GM18873 (cell line): ENCODE data around the gene ADCYAP1R1.

Source experiments
- ATAC-seq: cut with Tn5 transposase; IDR thresholded peaks from one replicate; pipeline ENCODE4 v1.9.1; 2021; ENCODE audit warnings: mild to moderate bottlenecking, moderate library complexity, moderate number of reproducible peaks; ENCODE audit not compliant: unreplicated experiment, low FRiP score

ADCYAP1R1 gene

DNA sequence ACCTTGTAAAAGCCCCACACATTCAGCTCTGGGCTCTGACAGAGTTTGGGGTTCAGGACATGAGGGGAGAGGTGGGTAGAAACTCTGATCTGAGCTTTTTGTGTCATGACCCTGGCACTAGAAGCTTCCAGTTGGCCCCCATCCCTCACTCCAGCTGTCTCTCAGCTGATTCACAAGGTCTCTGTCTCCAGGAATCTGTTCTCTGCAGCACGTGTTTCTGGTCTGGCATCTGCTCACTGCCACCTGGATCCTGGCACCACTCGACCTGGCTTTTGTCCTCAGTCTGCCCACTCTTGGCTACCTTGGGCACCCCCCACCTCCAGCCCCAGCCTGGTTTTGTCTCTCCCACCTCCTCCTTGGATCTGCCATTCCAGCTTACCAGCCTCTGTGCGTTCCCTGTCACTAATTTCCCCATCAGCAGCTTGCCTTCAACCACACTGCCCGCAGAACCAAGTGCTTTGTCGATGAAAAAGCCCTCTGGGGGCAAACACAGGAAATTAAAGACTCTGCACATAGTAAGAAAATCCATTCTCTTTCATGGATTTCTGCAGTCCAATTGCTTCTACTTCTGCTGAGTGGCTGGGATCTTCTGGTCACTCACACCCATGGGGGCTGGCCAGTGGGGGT, 18.3 kb upstream of the ADCYAP1R1 start:
- ATAC-seq = no peak

DNA sequence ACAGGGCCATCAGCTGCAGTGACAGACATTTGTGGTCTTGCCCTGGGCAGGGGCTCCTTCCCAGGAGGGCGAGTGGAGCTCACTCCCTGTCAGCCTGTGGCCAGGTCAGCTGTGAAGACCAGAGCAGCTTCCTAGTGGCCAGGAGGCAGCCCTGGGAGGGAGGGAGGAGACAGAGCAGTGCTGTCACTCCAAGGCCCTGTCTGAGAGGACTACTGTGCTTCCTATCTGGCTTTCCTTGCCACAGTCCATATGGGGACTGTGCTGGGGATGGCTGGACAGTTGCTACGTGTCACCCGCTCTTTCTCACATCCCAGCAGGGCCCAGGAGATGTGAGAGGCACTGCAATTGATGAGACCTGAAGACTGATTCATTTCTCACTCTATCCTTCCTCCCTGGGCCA, 15.2 kb upstream of the ADCYAP1R1 start:
- ATAC-seq = no peak

GRCh38 chr7:31043051-31043471, 9.0 kb upstream of the ADCYAP1R1 start:
- ATAC-seq = no peak

DNA sequence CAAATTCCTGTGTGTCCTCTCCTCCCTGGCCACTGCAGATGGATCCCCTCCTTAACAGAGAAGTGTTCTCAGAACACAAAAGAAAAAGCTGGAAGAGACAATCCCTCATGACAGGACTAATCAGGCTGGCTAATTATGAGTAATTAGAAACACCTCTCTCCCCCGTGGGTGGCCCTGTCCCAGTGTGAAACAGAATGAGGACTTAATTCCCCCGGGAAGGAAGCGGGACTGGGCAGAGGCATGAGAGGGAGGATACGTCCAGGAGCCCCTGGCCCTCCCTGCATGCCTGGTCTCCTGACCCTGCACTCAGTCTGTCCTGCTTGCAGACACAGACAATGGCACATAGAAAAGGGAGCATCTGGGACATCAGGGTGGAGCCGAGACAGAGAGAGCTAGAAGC, 7.6 kb upstream of the ADCYAP1R1 start:
- no peak for ATAC-seq

- no peak for ATAC-seq
These were observed 5.4 kb upstream of the ADCYAP1R1 start for GRCh38 chr7:31046723-31047122.

GRCh38 chr7:31047313-31048146, 4.6 kb upstream of the ADCYAP1R1 start:
- ATAC-seq = no peak

- no peak for ATAC-seq
These were observed 2.9 kb upstream of the ADCYAP1R1 start for GRCh38 chr7:31049005-31049765.

- ATAC-seq = no peak
These were observed 356 bp downstream of the ADCYAP1R1 start for GRCh38 chr7:31052487-31052840.

DNA sequence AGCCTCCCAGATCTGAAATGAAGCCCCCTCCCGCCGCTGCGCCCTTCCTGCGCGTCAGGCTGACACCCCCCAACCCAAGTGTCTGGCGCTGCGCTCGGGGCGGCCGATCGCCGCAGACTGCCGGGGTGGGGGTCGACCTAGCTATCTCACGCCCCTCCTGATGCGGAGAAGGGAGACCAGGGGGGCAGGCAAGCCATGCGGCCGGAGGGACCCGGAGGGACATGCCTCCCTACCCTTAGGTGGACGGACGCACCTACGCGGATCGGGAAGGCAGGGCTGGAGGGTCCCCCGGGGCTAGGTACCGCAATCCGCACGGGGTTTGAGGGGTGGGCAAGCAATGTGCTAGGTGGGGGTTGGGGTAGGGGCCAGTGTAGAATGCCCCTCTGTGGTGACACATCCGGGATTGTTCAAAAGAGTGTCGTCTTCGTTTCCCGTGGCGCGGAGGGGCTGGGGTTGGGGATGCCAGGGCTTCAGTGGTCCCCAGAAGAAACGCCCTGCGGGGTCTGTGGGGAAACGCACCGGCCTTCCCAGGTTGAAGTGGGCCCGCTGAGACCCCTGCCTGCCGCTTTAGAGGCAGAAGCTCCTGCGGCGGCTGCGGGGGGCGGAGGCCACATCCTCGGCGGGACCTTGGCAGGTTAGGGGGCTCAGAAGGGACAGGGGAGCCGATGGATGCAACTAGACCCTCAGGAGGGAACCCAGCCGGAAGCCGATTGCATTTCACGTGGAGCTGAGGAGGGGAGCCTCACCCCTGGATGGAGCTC, 913 bp downstream of the ADCYAP1R1 start:
- ATAC-seq = no peak

DNA sequence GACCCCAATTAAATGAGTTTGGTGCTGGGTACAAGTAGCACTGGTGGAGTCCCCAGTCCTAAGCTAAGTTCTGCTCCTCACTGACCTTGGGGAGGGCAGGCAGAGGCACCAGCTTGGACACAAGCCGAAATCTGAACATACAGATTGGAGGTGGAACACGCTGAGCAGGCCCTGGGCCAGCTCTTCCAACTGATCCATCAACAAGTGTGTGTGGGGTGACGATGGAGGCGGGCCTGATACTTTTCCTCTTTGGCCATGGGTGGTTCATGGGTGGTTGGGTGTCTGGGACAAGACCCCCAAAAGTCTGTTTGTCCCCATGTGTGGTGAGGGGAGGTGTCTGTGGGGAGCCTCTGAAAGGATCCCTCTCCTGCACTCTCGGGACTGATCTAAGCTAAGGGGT, 1.9 kb downstream of the ADCYAP1R1 start:
- ATAC-seq = no peak

- ATAC-seq = no peak
These were observed 2.6 kb downstream of the ADCYAP1R1 start for GRCh38 chr7:31054608-31055278.

DNA sequence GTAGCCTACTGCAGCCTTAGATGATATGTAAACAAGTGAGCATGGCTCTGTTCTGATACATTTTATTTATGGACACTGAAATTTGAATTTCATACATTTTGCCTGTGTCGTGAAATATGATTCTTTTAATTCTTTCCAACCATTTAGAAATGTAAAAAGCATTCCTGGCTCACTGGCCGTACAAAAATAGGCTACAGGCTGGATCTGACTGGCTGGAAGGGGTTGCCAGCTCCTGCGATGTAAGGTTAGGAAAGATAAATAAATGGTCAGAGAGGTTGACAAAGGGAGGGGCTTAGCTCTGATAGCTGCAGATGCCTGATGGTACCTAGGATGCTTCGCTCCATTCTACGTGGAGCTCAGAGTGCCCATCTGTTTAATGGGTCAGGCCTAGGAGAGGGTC, 3.4 kb downstream of the ADCYAP1R1 start:
- no peak for ATAC-seq

- no peak for ATAC-seq
These were observed 4.8 kb downstream of the ADCYAP1R1 start for GRCh38 chr7:31056775-31057346.

- no peak for ATAC-seq
These were observed 6.0 kb downstream of the ADCYAP1R1 start for GRCh38 chr7:31058122-31058521.

DNA sequence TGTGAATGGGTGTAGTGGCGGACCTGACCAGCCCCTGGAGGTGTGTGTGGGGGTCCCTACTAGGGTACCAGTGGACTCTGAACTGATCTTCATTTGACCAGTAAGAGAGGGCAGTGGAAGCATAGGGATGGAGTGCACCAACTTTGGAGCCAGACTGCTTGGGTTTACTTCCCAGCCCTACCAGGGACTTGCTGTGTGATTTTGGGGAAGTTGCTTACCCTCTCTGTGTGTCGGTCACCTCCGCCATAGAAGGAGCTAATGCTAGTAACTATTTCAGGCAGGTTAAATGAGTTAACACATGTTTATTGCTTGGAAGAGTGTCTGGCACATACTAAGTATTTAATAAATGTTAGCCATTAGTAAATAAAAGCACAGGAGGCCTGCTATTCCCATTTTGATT, 6.6 kb downstream of the ADCYAP1R1 start:
- ATAC-seq = no peak

DNA sequence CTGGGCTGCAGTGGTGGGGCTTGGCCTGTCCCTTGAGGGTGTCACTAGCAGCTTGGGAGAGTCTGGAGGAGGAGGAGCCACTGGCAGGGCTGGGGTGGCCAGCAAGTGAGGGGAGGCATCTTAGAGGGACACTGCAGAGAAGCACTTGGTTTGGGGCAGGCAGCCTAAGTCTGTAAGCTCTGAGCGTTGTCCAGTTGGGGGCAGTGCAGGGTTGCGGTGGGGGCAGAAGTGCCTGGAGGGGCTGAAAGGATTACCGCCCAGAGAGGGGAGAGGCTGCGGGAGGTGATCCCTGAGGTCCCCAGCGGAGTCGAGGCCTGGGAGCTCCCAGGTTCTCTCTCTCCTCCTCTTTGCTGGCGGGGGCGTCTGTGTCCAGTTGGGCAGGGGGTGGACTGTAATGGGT, 7.4 kb downstream of the ADCYAP1R1 start:
- ATAC-seq = no peak

GRCh38 chr7:31061185-31061584, 9.1 kb downstream of the ADCYAP1R1 start:
- ATAC-seq = no peak

DNA sequence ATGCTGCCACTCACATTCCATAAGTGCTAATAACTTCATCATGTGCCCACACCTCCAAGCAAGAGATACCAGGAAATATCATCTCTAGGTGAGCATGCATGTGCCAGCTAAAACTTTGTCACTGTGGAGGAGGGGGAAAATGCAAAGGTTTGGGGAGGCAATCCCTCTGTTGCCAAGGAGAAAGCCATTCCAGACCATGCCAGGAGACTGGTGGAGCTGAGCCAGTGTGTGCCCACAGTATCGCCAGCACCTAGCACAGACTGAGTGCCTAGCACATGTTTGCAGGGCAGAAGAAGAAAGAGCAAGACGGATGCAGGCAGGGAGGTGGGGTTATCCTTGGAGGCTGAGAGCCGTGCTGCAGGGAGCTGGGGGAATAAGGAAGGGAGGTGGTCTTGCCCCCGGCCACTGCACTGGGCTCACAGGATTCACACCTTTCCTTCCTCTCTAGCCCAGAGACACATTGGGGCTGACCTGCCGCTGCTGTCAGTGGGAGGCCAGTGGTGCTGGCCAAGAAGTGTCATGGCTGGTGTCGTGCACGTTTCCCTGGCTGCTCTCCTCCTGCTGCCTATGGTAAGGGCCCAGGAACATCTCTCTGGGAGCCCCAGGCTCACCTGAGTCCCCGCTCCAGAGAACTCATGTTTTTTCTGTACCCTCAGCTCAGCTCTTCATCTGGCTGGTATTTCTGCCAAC, 10.8 kb downstream of the ADCYAP1R1 start:
- ATAC-seq = no peak

DNA sequence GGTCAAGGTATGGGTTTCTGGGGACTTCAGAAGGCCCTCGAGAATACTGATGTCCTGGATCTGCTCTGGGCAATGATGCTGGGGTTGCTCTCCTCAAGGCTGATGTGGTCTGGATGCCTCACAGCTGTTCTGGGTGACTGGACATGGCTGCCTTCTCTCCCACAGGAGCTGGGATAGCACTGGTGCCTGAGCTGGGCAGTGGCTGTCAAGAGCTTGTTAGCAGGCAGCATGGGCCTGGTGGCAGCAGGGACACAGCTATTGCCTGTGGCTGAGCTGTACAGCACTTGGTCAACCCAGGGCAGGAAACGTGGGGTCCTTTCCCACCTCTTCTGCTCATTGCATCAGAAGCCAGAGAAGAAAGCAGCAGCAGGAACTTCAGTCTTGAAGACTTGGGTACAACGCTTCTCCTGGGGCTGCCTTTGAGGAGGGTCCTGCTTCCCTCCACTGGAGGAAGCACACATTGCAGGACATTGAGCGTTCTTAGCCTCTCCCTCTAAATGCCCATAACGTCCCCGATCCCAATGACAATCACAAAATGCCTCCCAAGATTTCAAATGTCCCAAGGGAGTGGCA, 13.0 kb downstream of the ADCYAP1R1 start:
- ATAC-seq = no peak
